Dendritic cell treated with granulocyte-macrophage colony-stimulating factor and Interleukin-4, amounts not matched to agents 40 ng/mL and 50 ng/mL, for 4 days (primary cell): ENCODE results near the gene CLSTN1.

Source experiments
- H3K27ac Mint-ChIP-seq: one replicate; pipeline ENCODE4 v1.8.0; 2022; ENCODE audit warnings: mild to moderate bottlenecking, mixed read lengths
- H3K27me3 Mint-ChIP-seq: one replicate; pipeline ENCODE4 v1.8.0; 2022; ENCODE audit warnings: mild to moderate bottlenecking, mixed read lengths
- H3K36me3 Mint-ChIP-seq: one replicate; pipeline ENCODE4 v1.8.0; 2022; ENCODE audit warnings: low read depth, mixed read lengths
- H3K4me1 Mint-ChIP-seq: one replicate; pipeline ENCODE4 v1.8.0; 2022; ENCODE audit warnings: low read depth, mixed read lengths
- H3K4me3 Mint-ChIP-seq: one replicate; pipeline ENCODE4 v1.8.0; 2022; ENCODE audit warnings: mild to moderate bottlenecking, moderate library complexity, mixed read lengths
- H3K9me3 Mint-ChIP-seq: one replicate; pipeline ENCODE4 v1.8.0; 2022; ENCODE audit warnings: mixed read lengths
- intact Hi-C: fragments of 100-400 bp; cut with micrococcal nuclease; formaldehyde crosslinking; loops from one replicate; pipeline ENCODE4 v1.15.0; 2022

Gene CLSTN1

DNA sequence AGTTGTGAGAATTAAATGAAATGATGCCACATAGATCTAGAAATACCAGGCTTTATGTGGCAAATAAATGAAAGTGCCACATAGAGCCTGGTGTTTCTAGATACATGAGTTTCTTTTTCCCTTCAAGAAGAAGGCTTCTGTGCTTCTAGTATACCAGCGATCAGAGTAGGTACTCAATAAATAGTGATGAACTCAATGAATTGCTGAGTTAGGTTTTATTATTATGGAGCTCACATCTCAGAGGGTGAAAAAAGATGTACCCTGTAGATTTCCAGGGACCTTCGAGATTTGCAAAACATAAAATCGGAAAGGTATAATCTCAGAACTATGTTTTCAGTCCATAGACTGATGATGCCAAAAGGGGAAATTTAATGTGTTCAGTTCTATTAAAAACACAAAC is 2.3 kb upstream of the CLSTN1 start:
- Mint-ChIP-seq H3K4me3 (no peak overlapping the region), H3K4me1 (peaks cover 24% of the 10 kb centered on the region), H3K27ac (peak overlapping the region; percentile 69), H3K9me3 (no peaks in the 10 kb centered on the region), H3K27me3 (no peaks in the 10 kb centered on the region), H3K36me3 (no peaks in the 10 kb centered on the region)
- intact Hi-C loops = no loop called here

DNA sequence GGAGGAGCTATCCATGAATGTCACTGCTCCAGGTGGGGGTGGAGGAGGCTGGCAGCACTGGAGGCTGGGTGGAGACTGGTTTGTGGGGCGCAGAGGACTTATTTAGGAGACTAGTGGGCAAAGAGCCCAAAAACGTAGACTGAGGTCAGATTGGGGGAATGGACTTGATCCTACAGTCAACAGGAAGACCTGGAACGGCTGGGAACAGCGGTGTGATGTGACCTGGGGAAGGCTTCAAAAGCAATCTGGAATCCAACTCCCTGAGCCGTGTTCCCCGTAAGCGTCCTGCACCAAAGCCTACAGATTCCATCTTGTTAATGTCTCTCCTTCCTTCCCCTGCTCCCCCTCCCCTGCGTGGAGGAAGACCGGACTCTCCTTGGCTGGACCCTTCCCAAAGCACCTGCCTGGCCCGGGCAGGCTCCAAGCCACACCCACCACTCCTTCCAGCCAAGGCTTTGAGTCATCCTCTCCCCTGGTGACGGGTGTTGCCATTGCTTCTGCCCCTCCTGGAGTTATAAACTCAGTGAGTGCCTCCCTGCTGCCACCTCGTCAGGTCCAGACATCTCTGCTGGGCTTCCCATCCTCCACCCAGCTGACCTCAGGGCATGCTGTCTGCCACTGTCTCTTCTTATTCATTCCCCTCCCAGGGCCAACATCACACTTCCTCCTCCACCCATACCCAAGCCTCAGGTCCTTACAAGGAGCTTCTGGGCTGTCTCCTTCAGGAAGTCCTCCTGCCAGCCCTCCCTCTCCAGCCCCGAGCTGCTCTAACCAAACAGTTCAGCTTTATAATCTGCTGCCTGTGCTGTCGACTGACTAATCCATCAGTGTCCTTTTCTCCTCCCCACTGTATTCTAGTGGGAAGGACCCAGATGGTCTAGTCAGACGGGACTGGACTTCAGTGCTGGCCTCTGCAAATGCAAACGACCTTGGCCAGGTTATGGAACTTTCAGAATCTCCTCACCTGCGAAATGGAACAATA is 1.6 kb upstream of the CLSTN1 start:
- Mint-ChIP-seq H3K4me3 (peak overlapping the region; percentile 56), H3K27ac (peak overlapping the region; percentile 69), H3K27me3 (no peaks in the 10 kb centered on the region), H3K36me3 (no peaks in the 10 kb centered on the region), H3K4me1 (peaks cover 29% of the 10 kb centered on the region), H3K9me3 (no peaks in the 10 kb centered on the region)
- intact Hi-C loops = no loop called here

DNA sequence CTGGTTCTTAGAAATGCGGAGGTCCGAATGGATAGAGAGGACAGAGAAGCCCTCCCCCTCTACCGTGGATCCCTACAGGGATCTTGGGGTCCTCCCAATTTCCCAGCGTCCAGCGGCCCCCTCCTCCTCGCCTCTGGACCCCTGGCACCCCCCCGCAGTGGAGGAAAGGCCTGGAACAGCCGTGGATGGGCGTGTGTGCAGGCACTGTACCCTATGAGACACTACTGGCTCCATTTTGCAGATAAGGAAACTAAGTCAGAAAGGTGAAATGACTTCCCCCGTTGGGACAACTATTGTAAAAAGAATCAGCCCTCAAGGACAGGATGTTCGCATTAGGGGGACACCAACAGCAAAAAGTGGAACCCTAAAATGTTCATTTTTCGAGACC is 931 bp upstream of the CLSTN1 start:
- intact Hi-C loops = no loop called here
- no peaks in the 10 kb centered on the region for H3K9me3 Mint-ChIP-seq
- H3K36me3 Mint-ChIP-seq = no peaks in the 10 kb centered on the region
- peak overlapping the region; percentile 69 for H3K27ac Mint-ChIP-seq
- peak overlapping the region; percentile 73 for H3K4me3 Mint-ChIP-seq
- H3K27me3 Mint-ChIP-seq = no peaks in the 10 kb centered on the region
- H3K4me1 Mint-ChIP-seq = peaks cover 35% of the 10 kb centered on the region

DNA sequence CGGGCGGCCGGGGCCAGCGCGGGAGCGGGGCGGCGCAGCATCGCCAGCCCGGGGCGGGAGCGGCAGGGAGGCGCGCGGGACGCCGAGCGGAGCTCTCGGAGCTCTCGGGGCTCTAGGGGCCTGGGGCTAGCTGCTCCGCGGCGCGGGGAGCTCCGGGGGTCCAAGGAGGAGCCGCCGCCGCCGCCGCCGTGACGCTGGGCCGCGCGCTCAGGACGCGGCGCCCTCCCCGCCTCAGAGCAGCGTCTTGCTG is 147 bp downstream of the CLSTN1 start:
- H3K9me3 Mint-ChIP-seq = no peaks in the 10 kb centered on the region
- intact Hi-C loops = no loop called here
- peaks cover 35% of the 10 kb centered on the region for H3K4me1 Mint-ChIP-seq
- H3K27me3 Mint-ChIP-seq = no peaks in the 10 kb centered on the region
- peak overlapping the region; percentile 50 for H3K4me3 Mint-ChIP-seq
- H3K27ac Mint-ChIP-seq = no peak overlapping the region
- no peaks in the 10 kb centered on the region for H3K36me3 Mint-ChIP-seq

DNA sequence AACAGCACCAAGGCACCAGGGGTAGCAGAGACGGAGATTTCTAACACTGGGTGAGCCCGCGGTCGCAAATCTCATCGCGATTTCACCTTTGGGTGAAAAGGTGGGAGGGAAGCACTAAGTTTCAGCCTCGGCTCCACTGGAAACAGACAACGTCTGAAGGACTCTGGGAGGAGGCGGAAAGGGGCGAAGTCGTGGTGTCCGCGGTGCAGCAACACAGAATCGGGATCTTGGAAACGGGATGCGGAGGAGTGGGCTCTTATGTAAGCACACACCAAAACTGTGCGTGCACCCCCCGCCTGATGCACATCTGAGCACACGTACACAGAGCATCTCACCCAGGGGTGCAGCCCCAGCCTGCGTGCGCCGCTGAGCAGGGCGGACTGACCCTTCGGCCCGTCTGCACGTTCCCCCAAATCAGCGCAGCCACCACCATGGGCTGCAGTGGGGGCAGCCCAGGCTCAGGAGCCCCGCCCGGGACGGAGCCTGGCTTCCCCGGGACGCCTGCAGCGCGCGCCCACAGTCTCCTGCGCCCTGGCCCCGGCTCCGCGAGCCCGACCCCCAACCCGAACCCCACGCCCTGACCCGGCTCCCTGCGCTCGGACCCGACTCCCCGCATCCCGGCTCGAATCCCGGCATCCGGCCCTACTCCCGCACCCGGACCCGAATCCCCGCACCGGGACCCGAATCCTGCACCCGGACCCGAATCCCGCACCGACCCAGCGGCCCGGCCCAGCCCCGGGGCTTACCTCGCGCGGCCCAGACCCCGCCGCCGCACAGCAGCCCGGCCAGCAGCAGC is 670 bp downstream of the CLSTN1 start:
- Mint-ChIP-seq H3K4me1 (peaks cover 35% of the 10 kb centered on the region), H3K9me3 (no peaks in the 10 kb centered on the region), H3K36me3 (no peaks in the 10 kb centered on the region), H3K27me3 (no peaks in the 10 kb centered on the region), H3K27ac (peak overlapping the region; percentile 58), H3K4me3 (peak overlapping the region; percentile 78)
- intact Hi-C loops = no loop called here

DNA sequence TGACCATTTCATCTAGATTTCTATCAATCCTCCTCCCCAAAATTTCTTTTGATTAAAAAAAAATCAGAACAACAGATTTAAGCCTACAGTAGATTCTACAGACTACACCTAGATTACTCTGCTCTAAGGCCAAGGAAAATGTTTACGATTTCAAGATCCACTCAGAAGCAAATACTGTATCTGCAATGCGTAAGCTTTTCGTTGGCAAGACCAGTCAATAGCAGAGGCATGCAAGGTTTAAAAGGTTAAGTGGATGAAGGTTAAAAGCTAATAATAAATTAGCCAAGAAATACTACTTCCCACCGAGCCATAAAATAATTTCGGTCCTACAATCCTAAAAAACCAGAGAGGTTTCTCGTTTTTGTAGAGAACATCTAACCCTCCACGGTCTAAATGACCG is 1.3 kb downstream of the CLSTN1 start:
- Mint-ChIP-seq H3K36me3 (no peaks in the 10 kb centered on the region), H3K27ac (peak overlapping the region; percentile 58), H3K27me3 (no peaks in the 10 kb centered on the region), H3K4me1 (peaks cover 31% of the 10 kb centered on the region), H3K9me3 (no peaks in the 10 kb centered on the region), H3K4me3 (peak overlapping the region; percentile 78)
- intact Hi-C loops = no loop called here

DNA sequence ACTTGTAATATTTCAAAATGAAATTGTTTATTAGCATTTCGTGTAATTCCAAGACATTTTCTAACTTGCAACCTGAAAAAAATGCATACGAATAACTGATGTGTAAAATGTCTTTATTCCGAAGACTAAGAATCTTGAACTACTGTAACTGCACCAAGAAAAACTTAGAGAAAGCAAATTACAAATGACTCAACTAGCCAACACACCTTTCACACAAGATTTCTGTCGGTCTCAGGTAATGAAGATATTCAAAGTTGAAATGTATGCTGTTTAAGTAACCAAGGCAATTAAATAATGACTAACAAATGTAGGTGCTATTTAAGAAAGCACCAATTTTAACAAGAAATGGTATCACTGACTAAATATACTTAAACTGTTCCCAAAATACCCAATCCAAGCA is 2.1 kb downstream of the CLSTN1 start:
- Mint-ChIP-seq H3K27ac (no peak overlapping the region), H3K27me3 (no peaks in the 10 kb centered on the region), H3K4me1 (peaks cover 29% of the 10 kb centered on the region), H3K9me3 (no peaks in the 10 kb centered on the region), H3K4me3 (no peak overlapping the region), H3K36me3 (no peaks in the 10 kb centered on the region)
- intact Hi-C loops = no loop called here

DNA sequence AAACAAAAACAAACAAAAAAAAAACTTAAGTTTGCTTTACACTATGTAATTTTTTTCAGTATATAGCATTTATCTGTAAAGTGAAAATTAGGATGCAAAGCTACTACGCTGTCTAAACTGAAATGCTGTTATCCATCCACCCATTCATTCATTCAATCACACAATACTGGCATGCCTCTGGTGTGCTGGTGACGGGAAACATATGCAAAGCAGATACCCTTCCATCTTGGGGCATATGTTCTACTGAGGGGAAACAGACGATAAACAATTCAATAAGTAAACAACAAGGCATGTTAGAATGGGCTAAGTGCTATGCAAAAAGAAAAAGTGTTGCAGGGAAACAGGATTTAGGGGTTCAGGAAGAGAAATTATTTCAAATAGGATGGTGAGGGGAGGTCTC is 3.2 kb downstream of the CLSTN1 start:
- Mint-ChIP-seq H3K4me3 (no peak overlapping the region), H3K27me3 (no peaks in the 10 kb centered on the region), H3K36me3 (no peaks in the 10 kb centered on the region), H3K4me1 (peaks cover 33% of the 10 kb centered on the region), H3K9me3 (no peaks in the 10 kb centered on the region), H3K27ac (no peak overlapping the region)
- intact Hi-C loops = no loop called here

DNA sequence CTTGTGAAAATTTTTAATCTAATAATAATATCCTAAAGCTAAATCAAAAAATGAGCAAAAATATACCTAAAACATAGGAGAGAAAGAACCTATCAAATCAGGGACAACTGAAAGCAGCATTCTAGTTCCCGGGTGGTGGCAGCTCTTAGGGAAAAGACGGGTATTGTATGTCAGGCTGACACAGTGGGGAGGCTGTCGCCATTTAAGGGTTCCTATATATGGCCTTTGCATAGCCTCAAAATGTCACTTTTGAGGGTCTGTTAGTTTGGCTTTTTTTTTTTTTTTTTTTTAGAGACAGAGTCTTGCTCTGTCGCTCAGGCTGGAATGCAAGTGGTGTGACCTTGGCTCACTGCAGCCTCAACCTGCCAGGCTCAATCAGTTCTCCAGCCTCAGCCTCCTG is 6.0 kb downstream of the CLSTN1 start:
- Mint-ChIP-seq H3K36me3 (no peaks in the 10 kb centered on the region), H3K27ac (no peak overlapping the region), H3K9me3 (no peaks in the 10 kb centered on the region), H3K4me1 (peaks cover 31% of the 10 kb centered on the region), H3K4me3 (no peak overlapping the region), H3K27me3 (no peaks in the 10 kb centered on the region)
- intact Hi-C loops = loop anchor here (5.0 kb wide), 1 partner anchor 45 kb away; no protein-coding TSS in a partner anchor

DNA sequence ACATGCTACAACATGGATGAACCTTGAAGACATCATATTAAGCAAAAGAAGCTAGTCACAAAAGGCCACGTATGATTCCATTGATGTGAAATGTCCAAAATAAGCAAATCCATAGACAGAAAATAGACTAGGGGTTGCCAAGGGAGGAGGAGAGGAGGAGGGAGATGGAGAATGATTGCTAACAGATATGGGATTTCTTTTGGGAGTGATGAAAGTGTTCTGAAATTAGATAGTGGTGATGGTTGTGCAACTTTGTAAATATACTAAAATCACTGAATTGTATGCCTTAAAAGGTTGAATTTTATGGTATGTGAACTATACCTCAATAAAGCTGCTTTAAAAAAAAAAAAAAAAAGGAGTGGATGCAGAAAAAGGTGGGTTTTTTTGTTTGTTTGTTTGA is 7.6 kb downstream of the CLSTN1 start:
- H3K27ac Mint-ChIP-seq = no peak overlapping the region
- H3K9me3 Mint-ChIP-seq = no peaks in the 10 kb centered on the region
- no peaks in the 10 kb centered on the region for H3K36me3 Mint-ChIP-seq
- H3K4me3 Mint-ChIP-seq = no peak overlapping the region
- intact Hi-C loops = loop anchor here (5.0 kb wide), 1 partner anchor 46 kb away; no protein-coding TSS in a partner anchor
- peaks cover 31% of the 10 kb centered on the region for H3K4me1 Mint-ChIP-seq
- H3K27me3 Mint-ChIP-seq = no peaks in the 10 kb centered on the region

DNA sequence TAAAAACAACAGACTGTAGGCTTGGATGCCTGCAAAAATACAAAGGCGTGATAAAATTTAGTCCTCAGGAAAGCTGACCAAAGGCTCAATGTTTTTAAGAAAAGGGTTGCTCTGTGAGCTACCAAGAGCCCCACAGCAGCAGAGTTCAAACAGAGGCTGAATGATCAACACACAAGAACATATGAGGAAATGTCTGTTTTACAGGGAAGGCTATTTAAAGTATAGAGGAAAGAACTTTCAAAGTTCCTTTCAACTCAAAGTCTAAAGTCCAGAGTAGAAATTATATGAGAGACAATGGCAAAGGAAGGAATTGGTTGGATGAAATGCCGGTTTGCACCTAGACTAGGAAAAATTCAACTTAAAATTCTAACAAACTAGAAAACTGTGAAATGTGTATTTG is 8.6 kb downstream of the CLSTN1 start:
- H3K9me3 Mint-ChIP-seq = no peaks in the 10 kb centered on the region
- peaks cover 24% of the 10 kb centered on the region for H3K4me1 Mint-ChIP-seq

DNA sequence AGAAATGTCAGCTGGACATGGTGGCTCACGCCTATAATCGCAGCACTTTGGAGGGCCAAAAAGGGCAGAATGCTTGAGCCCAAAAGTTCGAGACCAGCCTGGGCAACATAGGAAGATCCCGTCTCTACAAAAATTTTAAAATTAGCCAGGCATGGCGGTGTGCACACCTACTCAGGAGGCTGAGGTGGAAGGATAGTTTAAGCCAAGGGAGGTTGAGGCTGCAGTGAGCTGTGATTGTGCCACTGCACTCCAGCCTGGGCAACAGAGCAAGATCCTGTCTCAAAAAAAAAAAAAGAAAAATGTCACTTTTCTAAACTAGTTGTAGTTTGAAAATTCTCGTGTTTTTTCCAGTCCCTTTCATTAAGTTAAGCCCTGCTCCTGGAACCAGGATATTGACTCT is 9.1 kb downstream of the CLSTN1 start:
- H3K4me1 Mint-ChIP-seq = peaks cover 26% of the 10 kb centered on the region
- H3K27ac Mint-ChIP-seq = peak overlapping the region; percentile 39
- H3K36me3 Mint-ChIP-seq = no peaks in the 10 kb centered on the region
- H3K9me3 Mint-ChIP-seq = no peaks in the 10 kb centered on the region
- H3K4me3 Mint-ChIP-seq = peak overlapping the region; percentile 6
- no peaks in the 10 kb centered on the region for H3K27me3 Mint-ChIP-seq
- intact Hi-C loops = loop anchor here (5.0 kb wide), 1 partner anchor 48 kb away; no protein-coding TSS in a partner anchor

More for the DNA sequence above, 8.6 kb downstream of the CLSTN1 start:
- Mint-ChIP-seq H3K27me3 (no peaks in the 10 kb centered on the region), H3K36me3 (no peaks in the 10 kb centered on the region), H3K27ac (peak overlapping the region; percentile 39), H3K4me3 (no peak overlapping the region)
- intact Hi-C loops = loop anchor here (5.0 kb wide), 1 partner anchor 47 kb away; no protein-coding TSS in a partner anchor

DNA sequence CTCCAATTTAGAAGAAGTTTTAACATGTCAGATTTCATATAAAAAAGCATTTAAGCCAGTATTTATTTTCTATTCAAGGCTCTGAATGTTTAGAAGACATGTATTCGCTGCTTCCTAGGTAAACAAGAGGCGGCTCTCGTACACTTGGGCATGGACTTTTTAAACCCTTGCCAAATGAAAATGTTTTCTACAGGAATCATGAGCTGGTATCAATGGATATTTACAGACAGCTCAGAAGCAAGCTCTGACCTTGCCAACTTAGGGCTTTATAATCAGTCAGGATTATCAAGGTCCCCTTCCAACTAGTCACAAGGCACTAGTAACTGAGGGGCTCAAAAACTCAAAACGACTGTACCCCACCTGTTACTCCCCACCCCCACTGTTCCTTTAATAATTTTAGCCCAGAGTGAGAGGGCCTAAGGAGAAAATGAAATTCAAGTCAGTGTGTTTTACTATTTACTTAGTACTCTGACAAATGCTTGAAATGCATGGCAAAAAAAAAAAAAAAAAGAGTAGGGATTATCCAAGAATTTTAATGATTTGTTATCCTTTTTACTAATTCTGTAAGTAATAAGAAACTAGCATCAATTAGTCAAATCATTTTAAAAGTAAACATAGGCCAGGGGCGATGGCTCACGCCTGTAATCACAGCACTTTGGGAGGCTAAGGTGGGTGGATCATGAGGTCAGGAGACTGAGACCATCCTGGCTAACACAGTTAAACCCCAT is 12.4 kb downstream of the CLSTN1 start:
- Mint-ChIP-seq H3K27ac (no peak overlapping the region), H3K4me3 (no peak overlapping the region), H3K27me3 (no peaks in the 10 kb centered on the region), H3K36me3 (peaks cover 7% of the 10 kb centered on the region), H3K9me3 (no peaks in the 10 kb centered on the region), H3K4me1 (peaks cover 39% of the 10 kb centered on the region)
- intact Hi-C loops = no loop called here

DNA sequence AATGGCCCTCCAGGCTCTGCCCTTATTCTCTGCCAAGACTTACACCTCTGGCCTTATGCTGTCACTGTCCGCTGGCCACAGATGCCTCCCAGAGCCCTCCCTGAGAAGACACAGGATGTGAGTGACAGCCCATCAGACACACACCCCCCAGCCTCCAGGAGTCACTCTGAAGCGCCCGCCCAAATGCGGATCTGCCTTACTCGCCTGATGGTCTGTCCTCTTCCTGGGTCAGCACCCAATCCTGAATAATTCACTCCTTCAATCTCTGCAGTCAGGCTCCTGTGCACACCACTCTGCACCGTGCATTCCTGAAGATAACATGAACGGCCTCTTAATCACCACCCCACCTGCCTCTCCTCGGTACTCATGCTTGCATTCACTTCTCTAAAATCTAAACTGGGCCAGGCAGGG is 14.7 kb downstream of the CLSTN1 start:
- Mint-ChIP-seq H3K4me3 (no peak overlapping the region), H3K4me1 (peaks cover 19% of the 10 kb centered on the region), H3K27me3 (no peaks in the 10 kb centered on the region), H3K27ac (no peak overlapping the region), H3K36me3 (peaks cover 7% of the 10 kb centered on the region), H3K9me3 (no peaks in the 10 kb centered on the region)
- intact Hi-C loops = no loop called here
